SKM-1 (cell line): ENCODE results near the gene ARFRP1.
"Not testable (repeated sequence)": the region's sequence is repeated elsewhere in the genome, so short reads cannot be mapped to it uniquely, and the experiment has no call there.

Source experiments
- DNase-seq: peaks from one replicate; lab custom pipeline; 2025; ENCODE audit not compliant: unreplicated experiment; lab: John Stamatoyannopoulos, UW

The ARFRP1 gene

GRCh38 chr20:63678667-63679465 lies 28.9 kb downstream of the ARFRP1 start:
- DNase-seq: no peak

- no peak for DNase-seq
Observed at GRCh38 chr20:63678071-63678470, 29.7 kb downstream of the ARFRP1 start.

- DNase-seq: no peak
Observed at GRCh38 chr20:63675681-63676368, 32.0 kb downstream of the ARFRP1 start.

GRCh38 chr20:63673951-63674350 lies 33.8 kb downstream of the ARFRP1 start:
- DNase-seq: no peak

GRCh38 chr20:63672666-63673065 lies 35.1 kb downstream of the ARFRP1 start:
- DNase-seq: no peak

GRCh38 chr20:63671695-63672094 lies 36.1 kb downstream of the ARFRP1 start:
- DNase-seq: not testable (repeated sequence)

GRCh38 chr20:63668351-63668750 lies 39.4 kb downstream of the ARFRP1 start:
- no peak for DNase-seq

GRCh38 chr20:63667858-63668257 lies 39.9 kb downstream of the ARFRP1 start:
- DNase-seq: no peak

- no peak for DNase-seq
Observed at GRCh38 chr20:63665708-63666107, 42.1 kb downstream of the ARFRP1 start.

GRCh38 chr20:63664861-63665594 lies 42.7 kb downstream of the ARFRP1 start:
- no peak for DNase-seq

GRCh38 chr20:63664143-63664851 lies 43.5 kb downstream of the ARFRP1 start:
- DNase-seq: no peak

- DNase-seq: no peak
Observed at GRCh38 chr20:63663332-63664066, 44.3 kb downstream of the ARFRP1 start.

- no peak for DNase-seq
Observed at GRCh38 chr20:63662813-63663189, 45.0 kb downstream of the ARFRP1 start.

- DNase-seq: no peak
Observed at GRCh38 chr20:63661959-63662812, 45.6 kb downstream of the ARFRP1 start.

GRCh38 chr20:63661108-63661507 lies 46.7 kb downstream of the ARFRP1 start:
- DNase-seq: no peak

- DNase-seq: no peak
Observed at GRCh38 chr20:63660622-63661021, 47.2 kb downstream of the ARFRP1 start.

- DNase-seq: not testable (repeated sequence)
Observed at GRCh38 chr20:63660174-63660573, 47.6 kb downstream of the ARFRP1 start.

GRCh38 chr20:63659370-63659769 lies 48.4 kb downstream of the ARFRP1 start:
- DNase-seq: no peak

GRCh38 chr20:63658749-63659187 lies 49.0 kb downstream of the ARFRP1 start:
- no peak for DNase-seq
